Tibial nerve (tissue), 4 donors: ENCODE results near the gene NNAT.

Experiments used
- CTCF ChIP-seq, 5 experiments: fragments of 200-600 bp in 3 of 5; fragments of 450-650 bp in 2 of 5; sonication (generic) in 3 of 5; IDR thresholded peaks; one replicate each; pipeline ENCODE4 v1.5.1; 2016 to 2019; ENCODE audit warnings: antibody characterized with exemption in 5 of 5, mild to moderate bottlenecking in 3 of 5, moderate library complexity in 2 of 5
- EP300 ChIP-seq, 2 donors: sonication (generic); formaldehyde crosslinking; IDR thresholded peaks; one replicate each; pipeline ENCODE4 v1.6.1; 2017; ENCODE audit warnings: antibody characterized with exemption in 2 of 2, mild to moderate bottlenecking in 1 of 2
- POLR2A ChIP-seq, 2 donors: fragments of 450-650 bp; IDR thresholded peaks; one replicate each; pipeline ENCODE4 v1.6.1; 2017; ENCODE audit warnings: antibody characterized with exemption in 2 of 2, mild to moderate bottlenecking in 2 of 2, moderate library complexity in 2 of 2

GRCh38 chr20:37570419-37570818 is 49.4 kb downstream of the NNAT start:
- TF ChIP-seq CTCF (IDR thresholded peaks at IDR 0.05) = no peak
- no peak for TF ChIP-seq EP300 (IDR thresholded peaks at IDR 0.05)
- TF ChIP-seq POLR2A (IDR thresholded peaks at IDR 0.05) = no peak
